HG03060 (cell line): Measurements from ENCODE around the gene TBC1D1.

ENCODE experiments used
- ATAC-seq: cut with Tn5 transposase; IDR thresholded peaks from one replicate; pipeline ENCODE4 v1.9.1; 2021; ENCODE audit warnings: low read depth, moderate number of reproducible peaks; ENCODE audit not compliant: unreplicated experiment

Gene TBC1D1

DNA sequence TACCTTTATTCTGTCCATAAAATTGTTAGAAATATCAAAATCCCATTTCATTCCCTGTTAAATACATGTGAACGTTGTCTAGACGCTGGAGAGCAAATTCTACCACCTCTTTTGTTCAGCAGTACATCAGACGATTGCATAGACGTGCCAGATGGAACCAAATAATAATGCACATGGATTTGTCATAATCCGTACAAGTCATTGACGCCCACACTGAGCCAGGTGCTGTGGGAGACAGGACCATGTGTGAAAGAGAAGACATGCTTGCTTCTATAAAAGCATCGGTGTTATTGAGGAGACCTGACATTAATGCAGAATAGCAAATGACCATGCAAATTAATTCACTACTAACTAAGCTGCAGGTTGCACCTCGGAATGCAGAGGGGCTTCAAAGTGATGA lies 244.3 kb downstream of the TBC1D1 start:
- no peak for ATAC-seq

DNA sequence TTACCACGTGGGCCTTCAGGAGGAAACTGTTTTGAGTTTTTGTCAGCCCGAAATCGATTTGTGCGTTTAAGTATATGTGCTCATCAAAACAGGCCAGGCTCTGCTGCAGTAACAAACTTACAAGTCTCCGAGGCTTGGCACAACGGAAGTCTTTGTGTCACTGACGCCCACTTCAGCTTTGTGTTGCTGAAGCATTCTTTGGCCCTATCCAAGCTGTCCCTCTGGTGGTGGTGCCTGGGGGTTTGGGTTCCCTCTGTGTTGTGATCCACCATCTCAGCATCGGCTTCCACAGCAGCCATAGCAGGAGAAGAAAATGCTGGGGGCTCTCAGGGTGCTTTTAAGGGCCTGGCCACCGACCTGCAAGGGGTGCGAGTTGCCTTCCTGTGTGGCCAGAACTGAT lies 245.7 kb downstream of the TBC1D1 start:
- ATAC-seq = no peak

DNA sequence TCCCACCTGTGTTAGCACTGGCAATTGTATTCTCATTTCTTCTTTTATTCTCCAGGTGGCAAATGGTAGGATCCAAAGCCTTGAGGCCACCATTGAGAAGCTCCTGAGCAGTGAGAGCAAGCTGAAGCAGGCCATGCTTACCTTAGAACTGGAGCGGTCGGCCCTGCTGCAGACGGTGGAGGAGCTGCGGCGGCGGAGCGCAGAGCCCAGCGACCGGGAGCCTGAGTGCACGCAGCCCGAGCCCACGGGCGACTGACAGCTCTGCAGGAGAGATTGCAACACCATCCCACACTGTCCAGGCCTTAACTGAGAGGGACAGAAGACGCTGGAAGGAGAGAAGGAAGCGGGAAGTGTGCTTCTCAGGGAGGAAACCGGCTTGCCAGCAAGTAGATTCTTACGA lies 246.2 kb downstream of the TBC1D1 start:
- ATAC-seq = no peak

DNA sequence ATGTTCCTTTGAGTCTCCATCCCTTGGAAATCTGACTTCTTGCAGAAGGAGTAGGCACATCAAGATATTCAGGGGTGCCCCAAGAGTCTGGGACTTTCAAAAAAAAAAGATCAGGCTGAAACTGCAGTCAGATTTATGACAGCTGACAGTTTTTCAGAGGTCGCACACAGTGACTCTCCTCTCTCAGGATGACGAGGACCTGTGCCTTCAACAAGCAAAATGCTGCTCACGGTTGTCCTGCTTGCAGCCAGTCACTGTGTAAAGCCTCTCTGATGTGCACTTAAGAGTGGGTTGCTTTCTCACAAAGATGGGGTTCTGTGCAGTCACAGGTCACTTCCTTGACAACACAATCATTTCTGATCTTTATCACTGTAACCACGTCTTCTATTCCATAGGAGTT lies 247.5 kb downstream of the TBC1D1 start:
- no peak for ATAC-seq

DNA sequence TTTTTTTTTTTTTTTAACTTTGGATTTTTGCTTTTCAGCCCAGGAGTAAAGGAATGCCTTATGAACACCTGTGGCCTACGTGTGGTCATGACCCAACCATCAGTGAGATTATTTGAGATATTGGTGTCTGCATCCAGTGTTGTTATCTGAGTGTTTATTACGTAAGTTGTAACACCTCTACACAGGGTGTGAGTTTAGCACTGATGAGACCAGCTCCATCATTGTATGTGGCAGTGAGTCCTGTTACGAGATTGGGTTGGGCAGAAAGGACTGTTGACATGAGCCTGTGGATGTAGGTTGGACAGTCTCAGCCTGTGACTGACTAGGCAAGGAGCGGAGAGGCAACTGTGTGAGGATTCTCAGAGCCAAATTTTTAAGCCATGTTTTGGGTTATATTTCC lies 248.3 kb downstream of the TBC1D1 start:
- ATAC-seq = no peak

DNA sequence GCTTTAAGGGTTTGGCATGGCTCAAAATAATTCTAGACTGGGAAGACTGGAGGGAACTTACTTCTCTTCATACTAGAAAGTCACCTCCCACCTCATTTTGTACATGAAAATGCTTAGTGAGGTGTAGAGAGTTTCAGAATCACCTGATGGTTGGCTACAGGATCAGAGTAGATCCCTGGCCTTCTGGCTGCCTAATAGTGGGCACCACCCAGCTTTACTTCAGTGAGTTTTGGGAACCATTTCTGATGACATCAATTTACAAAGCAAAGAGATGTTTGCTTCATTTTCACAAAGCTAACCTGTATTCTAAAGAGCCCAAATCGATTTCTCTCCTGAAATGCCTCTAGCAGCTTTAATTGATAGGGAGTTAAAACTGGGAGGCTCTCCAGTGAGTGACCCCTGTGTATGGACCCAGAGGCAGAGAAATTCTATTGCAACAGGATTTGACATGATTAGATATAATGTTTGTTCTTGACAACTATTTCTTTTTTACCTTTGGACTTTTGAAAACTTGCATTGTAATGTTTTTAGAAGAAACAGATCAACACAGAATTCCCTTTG lies 249.8 kb downstream of the TBC1D1 start:
- ATAC-seq = no peak

DNA sequence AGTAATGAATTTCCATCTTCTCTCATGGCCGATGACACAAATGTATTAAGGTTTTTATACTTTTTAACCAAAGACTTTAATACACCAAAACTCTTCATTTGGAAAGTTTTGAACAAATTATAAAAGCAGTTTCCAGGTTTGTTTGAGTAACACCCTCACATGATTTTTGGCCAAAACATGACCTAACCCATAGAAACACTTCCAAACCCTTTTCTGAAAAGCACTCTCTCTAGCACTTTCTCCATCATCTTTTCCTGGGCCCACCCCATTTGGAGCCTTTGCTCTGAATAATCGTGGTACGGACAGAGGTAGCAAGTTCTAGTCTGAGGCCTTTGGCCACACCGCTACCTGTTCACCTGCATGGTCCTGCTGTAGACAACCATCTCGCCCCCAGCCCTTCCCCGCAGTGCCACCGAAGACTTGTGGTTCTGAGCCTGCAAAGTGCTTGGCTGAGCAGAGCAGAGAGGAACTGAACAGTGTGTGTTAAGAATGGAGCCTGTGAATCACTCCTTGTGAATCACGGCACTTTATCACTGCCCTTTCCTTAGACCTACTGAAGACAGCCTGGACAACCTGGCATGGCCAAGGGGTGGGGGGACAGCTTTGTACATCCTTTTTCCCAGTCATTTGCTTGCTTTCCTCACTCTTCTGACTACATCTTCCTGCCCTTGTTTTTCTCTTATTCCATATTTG lies 251.1 kb downstream of the TBC1D1 start:
- ATAC-seq = no peak

DNA sequence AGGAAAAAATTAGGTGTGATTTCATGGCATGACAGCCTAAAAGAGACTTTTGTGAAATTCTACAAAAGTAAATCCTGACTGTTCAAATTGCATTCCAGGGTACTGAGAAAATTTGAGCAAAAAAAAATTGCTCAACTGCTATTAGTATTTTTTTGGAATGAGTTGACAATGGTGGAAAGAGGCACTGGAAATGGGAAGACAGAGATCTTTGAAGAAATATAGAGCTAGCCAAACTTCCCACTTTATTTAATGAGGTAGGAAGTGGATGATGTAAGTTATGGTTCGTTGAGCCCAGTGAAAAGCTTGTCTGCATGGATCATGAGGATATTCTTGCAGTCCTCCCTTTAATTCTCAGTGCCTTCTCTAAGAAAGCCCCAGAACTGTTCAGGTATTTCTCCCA lies 253.1 kb downstream of the TBC1D1 start:
- no peak for ATAC-seq

DNA sequence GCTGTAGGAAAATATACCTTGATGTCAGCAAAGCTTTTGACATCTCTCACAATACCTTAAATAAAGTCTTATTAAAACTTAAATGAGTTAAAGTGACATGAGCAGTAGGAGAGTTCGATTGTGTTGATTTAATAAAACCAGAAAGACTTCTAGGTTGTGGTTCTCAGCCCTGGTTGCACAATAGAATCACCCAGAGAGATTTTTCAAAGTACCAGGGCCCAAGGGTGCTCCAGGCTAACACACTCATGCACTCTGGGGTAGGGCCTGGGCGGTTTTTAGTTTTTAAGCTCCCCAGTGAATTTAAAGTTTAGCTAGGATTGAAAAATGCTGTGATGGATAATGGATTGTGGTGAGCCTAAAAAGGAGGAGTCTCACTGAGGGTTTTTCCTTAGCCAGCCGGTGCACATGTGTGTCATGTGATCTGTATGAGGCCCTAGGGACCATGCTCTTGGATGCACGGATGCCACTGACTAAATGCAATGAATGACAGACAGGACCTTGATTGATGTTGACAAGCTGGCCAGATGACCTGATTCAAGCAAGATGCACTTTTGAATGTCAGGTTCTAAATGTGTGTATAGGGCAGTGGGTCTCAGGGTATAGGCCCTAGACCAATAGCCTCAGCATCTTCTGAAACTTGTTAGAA lies 254.3 kb downstream of the TBC1D1 start:
- no peak for ATAC-seq

DNA sequence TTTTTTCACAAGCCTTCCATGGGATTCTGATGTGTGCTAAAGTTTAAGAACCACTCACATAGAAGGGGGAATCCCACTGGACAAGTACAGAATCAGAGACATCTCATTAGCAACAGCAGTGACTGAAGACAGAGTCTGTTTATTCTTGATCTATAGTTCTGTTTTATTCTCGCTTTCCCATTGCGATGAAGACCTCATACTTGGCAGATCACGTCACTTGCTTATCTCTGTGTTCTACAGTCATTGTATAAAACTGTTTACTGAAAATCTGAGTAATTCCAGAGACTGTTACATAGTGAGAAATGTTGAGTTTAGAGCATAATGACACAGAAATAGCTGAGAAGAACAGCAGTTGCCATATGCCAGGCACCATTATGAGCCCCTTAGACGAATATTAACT lies 254.9 kb downstream of the TBC1D1 start:
- ATAC-seq = no peak

DNA sequence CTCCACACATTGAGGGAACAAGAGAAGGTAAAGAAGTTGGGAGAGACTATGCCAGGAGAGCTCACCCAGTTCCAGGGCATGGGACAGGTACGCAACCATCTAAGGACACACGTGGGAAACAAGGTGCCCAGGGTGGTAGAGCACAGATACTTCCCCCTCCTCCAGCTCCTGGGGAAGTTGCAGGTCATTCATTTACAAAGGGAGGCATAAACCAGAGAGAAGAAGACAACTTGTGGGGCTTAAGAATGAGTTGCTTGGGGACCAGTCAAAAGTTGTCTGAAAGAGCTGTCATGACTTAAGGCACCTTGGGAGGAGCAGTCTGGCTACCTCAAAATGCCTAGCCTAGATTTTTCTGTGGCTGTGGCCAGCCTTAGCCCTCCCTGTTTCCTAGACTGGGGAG lies 255.5 kb downstream of the TBC1D1 start:
- no peak for ATAC-seq

DNA sequence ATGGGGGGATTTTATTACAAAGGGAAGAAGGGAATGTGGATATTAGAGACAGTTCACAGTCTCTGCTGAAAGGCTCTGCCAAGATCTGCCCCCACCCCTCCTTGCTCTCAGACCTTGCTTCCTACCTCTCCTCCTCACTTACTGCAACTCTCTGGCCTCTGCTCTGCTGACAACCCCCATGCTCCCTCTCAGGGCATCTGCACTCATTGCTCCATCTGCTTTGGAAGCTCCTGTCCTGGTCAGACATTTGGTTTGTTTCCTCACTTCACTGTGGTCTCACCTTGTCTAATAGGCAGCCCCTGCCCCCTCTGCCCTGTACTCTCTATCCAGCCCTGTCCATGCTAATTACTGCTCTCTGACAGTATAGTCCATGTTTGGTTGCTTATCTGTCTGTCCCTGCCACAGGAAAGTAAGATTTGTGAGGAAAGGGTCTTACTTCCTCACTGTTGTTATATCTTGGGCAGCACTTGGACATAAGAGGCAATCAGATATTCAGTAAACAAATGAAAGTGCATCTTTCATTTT lies 258.6 kb downstream of the TBC1D1 start:
- ATAC-seq = no peak

DNA sequence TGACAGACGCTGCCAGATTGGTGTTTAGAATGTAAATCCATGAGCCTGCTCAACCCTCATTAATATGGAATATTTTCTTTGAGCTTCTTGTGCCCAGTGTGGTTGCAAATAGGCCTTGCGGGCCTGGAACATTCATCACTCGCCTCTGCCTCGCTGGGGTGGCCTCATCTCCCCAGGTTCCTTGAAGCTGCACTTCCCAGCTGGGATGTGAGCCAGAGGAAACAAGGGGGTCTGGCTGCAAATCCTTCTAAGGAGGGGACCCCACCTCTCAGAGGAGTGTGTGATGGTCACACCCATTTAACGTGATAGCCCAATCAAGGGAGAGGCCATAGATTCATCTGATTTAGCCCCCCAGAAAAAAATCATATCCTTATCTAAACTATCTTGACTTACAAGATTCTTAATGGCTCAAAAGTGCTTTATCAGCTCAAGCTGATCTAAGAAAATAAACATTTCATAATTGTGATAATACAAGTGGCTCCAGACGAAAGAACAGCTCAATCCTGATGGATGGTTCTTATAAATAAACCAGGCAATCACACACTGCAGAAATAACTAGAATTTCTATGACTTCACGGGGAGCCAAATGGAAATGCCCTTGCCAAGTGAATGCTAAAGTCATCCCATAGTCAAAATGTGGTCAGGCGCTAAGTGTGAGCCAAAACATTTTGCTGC lies 259.2 kb downstream of the TBC1D1 start:
- no peak for ATAC-seq

DNA sequence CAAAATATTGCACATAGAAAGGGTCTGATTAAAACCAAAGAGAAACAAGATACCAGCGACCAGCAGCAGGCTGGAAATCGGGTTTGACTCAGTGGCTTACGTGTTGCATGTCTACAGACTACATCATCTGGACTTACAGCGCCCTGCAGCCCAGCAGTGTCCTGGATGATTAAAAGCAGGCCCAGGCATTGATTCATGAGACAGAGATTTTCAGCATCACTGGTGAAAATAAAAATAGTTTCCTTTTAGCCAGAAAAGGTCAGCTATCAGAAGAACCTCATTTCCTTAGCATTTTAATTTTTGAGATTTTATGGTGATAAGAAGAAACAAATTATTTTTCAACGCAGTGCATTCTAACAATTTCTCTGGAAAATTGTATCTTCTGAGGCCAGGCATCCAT lies 259.9 kb downstream of the TBC1D1 start:
- no peak for ATAC-seq

DNA sequence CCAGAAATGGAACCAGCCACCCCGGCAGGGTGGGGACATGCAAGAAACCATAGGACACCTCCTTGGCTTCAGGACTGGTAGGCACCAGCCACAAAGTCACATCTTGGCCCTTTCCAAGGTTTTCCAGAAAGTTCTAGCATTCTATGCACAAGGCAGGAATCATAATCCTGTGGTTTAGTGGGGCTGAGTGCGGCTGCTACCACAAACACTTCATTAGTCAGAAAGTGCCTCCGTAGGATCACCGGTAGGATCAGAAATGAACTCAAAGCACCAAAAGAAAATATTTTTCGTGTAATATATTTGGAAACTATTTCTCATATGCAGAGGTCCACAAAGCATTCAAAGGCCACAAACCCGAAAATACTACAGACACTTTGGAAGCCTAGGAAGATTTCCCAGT lies 261.0 kb downstream of the TBC1D1 start:
- ATAC-seq = no peak

DNA sequence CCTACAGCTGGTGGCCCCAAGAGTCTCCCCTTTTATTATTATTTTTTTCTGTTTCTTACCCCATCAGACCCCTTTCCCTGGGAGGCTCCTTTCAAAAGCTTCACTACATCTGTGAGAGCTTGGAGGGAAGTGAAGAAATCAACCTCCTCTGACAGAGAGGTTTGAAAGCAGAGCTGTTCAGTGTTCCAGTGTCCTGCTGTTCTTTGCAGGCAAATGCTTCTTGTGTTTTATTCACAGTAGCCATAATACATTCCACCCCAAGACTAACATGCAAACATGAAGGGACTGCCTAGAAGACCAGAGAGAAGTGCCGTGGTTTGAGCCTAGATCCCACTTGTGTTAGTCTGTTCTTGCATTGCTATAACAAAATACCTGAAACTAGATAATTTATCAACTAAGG lies 261.4 kb downstream of the TBC1D1 start:
- no peak for ATAC-seq

DNA sequence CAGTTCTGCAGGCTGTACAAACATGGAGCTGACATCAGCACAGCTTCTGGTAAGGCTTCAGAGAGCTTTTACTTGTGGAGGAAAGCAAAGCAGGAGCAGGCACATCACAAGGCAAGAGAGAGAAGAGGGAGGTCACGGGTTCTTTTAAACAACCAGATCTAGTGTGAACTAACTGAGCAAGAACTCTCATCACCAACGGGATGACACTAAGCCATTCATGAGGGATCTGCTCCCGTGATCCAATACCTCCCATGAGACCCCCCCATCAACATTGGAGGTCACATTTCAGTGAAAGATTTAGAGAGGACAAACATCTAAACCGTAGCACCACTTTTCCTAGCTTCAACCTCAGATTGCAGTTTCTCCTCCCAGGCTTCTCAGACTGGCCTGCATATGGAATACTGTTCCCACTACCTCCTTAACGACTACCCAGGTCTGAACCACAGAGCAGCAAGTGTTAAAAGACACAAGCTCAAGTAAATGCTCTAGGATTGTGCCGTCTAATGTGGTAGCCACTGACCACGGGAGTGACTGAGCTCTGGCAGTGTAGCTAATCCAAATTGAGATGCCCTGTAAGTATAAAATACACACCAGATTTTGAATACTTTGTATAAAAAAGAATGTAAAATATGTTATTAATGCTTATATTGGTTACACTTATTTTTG lies 262.0 kb downstream of the TBC1D1 start:
- ATAC-seq = no peak

DNA sequence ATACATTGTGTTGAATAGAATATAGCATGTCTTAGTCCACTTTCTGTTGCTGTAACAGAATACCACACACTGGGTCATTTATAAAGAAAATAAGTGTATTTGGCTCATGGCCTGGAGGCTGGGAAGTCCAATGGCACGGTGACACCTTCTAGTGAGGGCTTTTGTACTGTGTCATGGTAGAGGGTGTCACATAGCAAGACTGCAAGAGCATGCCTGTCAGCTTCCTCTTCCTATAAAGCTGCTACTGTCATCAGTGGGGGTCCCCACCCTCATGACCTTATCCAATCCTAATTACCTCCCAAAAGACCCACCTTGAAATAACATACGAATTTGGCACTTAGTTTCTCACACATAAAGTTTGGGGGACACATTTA lies 262.5 kb downstream of the TBC1D1 start:
- no peak for ATAC-seq

DNA sequence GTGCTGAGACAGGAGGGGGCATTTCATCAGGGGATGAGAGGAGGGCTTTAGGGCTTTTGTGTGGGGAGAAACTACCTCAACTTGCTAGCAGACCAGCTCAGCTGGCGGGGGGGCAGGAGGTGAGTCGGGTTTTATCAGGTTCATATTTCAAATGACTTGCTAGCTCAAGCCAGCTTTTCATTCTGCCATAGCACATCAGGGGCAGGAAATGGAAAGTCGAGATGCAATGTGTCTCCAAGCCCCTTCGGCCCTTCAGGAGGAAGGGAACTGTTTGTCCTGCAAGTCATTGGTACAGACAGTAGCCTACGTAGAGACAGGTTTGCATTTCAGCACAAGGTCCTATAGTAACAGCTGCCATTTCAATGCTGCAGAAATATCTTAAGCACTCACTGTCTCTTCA lies 263.4 kb downstream of the TBC1D1 start:
- ATAC-seq = no peak

DNA sequence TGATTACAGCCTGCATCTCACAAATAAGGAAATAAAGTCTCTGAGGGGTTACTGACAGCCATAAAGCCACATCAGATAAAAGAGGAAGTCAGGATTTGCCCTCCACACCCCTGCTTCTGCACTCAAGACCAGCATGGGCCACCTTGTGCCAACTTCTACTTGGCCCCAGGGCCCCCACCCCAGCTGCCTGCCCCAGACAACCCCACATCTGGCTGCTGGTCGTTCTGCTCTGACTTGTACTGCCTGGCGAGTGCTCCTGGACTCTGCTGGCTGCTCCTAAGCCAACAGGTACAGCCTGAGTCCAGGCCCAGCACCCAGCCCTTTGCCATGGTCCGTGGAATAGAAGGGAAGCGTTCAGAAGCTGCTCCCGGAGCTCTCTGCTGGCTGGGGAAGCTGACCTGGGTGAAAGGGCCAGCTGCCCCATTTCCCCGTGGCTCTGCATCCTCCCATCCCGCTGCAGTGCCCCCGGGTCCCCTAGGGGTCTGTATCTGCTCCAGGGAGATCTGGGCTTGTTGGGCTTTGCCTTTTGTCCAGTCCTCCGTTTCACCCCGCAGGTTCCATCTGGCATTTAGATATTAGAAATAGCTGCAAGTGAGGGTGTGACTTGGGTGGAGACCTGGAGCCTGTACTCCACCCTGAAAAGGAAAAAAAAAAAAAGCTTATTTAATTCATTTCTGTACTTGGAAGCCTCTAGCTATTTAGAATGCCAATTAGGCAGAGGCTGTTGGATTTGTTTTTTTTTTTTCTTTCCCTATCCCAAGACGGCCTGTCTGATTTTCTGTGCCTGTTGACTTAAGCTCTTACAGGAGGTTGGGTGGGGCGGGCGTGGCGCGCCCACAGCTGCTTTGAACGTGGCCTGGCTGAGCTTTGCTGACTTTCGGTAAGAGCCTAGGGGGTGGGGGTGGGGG lies 264.1 kb downstream of the TBC1D1 start:
- ATAC-seq = no peak
